GM21526 (cell line): ENCODE measurements around the gene ARL3.

ENCODE experiments used
- ATAC-seq: cut with Tn5 transposase; IDR thresholded peaks from one replicate; pipeline ENCODE4 v1.9.1; 2021; ENCODE audit warnings: moderate library complexity; ENCODE audit not compliant: unreplicated experiment, low FRiP score

Gene ARL3

DNA sequence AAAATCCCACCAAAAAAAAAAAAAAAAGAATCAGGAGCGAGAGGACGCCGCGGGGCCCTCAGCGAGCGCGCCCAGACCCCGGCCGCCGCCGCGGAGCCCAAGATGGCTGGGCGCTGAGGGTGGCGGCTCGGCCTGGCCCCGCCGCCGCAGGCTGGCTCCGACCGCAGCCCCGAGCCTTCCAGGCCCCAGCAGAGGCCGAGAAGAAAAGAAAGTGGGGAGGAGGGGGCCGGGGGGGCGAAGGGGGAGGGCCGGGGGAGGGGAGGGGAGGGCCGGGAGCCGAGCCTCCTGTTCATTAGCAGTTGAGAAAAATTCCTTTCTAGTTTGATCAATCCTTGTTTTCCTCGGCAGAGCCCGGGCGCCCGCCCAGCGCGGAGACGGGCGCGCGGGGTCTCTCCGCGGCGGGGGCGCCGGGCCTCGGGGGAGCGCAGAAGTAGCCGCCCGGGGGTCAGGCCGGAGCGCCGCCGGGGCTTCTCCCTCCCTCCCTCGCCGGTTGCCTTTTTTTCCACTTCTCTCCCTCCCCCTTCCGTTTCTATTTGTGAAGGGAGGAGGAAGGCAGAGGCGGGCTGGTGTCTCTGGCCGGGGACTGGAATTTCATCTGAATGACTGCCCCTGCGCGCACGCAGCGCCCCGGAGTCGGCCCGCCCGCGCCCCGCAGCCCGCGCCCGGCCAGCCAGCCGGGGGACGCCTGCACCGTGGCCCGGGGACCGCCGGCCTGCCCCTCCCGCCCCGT lies 70.7 kb downstream of the ARL3 start:
- ATAC-seq, result no peak

DNA sequence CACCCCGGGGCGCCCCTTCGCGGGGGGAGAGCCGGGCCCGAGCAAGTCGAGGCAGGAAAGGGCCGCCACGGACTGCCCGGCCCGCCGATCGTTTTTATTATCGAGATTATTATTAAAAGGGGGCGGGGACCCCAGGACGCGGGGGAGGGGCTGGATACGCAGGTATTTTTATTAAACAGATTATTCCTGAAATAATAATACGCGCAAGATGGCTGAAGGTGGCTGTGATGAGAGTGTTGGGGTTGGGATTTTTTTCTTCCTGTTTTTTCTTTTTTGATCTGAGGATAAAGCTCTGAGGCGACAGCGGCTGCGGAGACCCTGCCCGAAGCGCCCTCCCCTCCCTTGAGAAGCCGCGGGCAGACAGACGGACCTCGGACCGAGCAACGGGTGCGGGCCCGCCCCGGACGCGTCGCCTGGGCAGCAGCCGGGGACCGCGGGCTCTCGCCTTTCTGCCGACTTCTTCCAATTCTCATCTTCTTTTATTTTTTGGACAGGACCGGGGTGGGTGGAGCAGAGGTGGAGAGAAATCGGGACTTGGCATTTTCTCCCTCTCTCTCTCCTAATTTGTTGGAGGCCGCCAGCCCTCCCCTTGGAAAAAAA lies 71.4 kb downstream of the ARL3 start:
- ATAC-seq, result no peak

DNA sequence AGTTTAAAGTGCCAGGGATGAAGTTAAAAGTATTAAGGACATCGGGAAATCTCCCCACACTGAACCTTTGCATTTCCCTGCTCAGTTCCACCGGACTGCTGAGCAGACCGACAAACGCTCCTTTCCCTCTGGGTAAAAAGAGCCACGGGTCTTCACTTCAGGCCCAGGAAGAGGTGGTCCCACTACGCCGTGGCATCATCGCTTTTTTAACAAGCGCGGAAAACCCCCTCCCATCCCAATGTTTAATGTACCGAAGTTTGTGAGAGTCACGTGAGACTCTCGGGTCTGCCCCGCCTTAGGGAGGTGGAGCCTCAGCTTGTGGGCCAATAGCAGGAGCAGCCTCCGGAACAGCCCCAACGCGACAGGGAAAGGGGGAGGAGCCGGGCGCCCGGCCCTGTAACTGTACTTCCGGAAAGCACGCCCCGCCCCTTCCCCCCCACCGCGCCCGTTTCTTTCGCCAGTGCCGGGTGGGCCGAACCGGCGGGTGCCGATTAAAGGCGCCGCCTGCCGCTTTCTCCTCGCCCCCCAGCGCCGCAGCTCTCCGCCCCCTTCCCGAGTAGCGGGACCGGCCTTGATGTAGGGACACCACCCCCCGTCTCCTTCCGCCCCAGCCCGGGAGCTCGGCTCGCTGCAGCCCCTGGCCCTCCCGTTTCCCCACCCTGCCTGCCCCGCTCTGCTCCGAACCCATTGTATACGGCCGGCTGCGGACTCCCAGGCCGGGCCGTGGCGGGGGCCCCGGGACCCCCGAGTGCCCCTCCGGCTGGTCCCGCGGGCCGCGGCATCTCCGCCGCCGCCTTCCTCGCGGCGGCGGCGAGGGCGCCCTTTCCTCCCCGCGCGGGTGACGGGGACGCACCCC lies 72.1 kb downstream of the ARL3 start:
- ATAC-seq, result peak; percentile 45

DNA sequence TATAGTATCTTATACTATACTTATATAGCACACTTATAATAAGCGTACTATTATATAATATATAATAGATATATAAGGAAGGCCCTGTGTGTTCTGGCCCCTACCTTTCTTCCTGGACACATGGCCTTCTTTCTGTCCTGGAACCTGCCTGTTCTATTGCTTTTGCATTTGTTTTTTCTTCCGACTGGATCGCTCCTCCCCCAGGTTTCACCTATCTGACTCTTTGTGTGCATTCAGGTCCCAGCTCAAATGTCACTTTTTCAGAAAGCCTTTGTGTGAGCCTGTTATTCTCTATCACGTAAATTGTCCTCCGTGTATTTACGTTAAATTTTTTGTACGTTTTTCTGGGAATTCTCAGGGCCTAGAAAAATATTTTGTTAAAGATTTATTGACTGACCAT lies 72.8 kb downstream of the ARL3 start:
- ATAC-seq, result no peak

DNA sequence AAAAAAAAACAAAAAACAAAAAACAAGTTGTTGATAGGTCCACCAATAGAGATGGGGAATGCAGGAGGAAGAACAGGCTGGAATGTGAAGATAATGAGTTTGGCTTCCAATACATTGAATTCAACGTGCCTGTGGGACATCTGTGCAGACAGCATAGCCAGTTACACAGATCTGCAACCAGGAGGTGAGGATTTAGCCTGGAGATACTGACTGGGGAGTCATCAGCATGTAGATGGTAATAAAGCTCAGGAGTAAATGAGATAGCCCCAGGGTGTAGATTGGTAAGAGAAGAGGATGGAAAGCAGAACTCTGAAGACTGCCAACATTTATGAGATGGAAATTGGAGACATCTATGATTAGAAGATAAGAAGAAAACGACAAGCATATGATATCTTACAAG lies 74.7 kb downstream of the ARL3 start:
- no peak for ATAC-seq

DNA sequence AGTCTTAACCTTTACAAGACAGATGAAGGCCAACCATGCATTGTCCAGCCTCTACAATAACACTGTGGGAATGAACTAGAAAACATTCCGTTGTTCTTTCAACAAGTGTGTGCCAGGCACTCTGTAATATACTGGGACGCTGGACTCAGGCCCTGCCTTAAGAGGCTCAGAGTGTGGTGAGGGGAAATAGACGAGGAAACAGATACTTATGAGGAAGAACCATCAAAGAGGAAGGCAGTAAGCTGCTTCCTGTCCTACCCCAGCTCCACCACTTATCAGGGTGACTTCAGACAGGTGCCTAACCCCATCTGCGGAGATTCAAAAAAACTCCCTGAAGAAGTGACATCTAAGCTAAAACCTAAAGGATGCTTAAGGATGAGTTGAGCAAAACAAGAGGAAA lies 78.8 kb downstream of the ARL3 start:
- ATAC-seq, result no peak

DNA sequence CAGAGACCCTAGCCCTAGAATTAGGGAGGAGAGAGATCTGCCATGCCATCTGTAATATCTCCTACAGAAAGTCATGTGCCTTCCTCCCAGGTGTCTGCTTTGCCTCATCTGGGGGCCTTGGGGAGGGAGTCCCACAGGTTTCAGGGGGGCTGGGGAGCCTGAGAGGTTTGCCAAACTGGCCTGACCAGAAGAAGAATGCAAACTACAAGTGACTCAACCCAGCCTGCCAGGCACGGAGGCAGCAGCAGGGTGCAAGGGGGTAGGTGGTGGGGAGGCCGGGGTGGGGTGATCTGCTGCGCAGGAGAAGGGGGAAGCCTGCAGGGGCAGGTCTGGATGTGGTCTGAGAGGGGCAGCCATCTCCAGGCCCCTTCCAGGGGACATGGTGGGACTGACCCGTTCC lies 79.5 kb downstream of the ARL3 start:
- no peak for ATAC-seq

DNA sequence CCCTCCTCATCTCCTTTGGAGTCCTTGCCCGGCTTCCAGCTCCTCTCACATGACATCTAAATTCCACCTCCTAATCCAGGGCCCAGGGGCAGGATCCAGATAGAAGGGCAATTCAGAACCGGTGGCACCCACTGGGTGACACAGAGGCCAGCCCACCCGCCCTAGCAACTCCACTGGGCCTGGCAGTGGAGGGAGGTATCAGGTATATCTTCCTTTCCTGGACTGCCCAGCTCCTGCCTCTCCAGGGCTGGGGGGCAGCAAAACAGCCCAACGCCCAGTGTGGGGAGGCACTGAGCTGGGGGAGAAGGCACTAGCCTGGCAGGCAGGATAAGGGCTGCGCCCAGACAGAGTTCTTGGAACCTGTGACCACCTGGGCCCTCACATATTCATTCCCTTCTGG lies 80.3 kb downstream of the ARL3 start:
- ATAC-seq, result no peak

DNA sequence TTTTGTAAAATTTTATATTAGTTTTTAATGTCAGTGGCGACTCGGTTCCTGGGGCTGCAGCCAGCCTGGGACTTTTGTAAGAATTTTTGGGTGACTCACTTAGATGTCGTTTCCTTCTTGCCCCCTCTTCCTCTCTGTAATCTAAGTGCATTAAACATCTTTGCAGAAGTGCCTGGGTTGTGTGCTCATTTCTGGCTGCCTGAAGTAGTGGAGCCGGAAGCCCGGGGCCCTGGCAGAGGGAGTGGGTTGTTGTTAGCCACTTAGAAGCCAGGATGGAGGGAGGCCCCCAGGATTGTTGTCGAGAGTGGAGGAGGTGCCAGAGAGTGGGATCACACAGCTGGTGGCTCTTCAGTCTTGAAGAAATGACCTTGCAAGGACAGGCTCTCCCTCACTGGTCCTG lies 80.9 kb downstream of the ARL3 start:
- no peak for ATAC-seq

DNA sequence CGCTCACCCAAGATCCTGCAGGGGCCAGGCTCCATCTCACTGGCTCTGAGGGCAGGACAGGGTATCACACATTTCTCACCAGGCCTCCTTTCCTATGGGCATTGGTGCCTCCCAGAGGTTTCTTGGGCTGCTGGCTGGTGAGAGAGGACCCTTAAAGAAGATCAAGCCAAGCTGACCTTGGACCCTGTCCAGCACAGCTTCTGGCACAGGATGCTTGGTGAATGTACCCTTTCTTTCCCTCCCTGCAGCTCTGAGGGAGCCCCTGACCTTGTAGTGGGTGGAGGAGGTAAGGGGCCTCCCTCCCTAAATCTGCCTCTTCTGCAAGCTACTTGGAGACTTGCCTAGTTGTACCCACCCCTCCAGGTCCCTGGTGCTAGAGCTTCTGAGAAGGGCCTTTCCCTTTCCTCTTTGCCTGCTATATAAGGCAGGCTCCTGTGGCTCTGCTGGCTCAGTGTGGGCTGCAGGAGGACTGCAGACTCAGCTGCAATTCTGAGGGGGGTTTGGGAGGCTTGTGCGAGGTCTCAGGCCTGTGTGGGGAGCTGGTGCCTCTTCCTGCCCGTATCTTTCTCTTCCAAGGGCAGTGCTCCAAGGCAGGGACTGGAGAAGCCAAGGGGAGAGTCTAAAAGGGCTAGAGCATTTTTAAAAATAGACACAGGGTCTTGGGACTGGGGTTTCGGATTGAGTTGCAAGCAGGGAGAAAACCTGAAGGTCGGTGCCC lies 81.6 kb downstream of the ARL3 start:
- ATAC-seq, result no peak

DNA sequence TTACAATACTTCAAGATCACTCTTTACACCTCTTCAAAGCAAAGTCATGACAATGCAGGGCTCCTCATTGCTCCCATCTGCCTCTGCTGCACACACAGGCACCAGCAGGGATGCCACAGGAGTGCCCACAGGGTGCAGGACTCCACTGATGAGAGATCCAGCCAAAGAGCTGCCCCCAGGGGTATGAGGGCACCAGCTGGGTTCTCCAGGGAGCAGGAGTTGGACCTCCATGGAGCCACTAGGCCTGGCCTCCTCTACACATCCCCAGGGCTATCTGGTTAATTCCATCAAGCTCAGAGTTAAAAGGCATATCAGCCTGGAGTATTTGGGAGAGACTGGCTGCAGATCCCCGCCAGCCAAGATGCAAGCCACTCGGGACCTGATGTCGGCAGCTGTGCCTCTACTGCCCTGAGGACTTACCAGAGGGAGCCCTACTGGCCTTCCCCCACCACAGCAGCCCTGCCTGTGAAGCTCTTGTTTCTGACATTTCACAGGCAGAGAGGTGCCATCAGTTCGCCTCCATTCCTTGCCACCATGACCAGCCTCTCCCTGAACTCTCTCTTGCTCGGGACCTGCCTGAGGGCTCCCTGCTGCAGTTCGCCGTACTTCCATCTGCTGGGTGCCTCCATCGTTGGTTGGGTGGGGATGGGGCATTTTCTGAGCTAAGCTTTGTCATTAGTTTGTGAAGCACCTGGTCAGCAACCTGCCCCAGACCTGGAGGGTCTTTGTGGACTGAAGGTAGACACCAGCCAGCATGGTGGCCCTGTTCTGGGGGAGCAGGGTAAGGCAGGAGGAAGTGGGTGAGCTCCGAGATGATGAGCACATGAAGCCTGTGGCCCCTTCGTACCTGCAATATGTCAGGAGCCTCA lies 82.4 kb downstream of the ARL3 start:
- ATAC-seq, result no peak

DNA sequence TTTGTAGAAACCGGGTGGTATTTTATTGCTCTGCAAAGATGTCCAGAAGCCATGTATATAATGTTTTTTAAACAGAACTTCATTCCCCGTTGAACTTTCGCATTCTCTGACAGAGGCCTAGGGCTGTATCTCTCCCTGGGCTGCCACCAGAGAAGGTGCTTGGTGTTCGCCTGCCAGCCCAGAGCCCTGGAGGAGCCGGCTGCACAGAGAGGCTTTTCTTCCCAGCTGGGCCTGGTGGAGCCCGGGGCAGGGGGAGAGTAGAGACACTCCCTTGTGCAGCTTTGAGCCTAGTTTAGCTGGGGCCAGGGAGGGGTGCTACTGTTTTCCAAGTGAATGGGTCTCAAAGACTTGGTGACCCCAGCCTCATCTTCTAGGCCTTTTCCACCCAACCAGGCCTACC lies 83.5 kb downstream of the ARL3 start:
- no peak for ATAC-seq

DNA sequence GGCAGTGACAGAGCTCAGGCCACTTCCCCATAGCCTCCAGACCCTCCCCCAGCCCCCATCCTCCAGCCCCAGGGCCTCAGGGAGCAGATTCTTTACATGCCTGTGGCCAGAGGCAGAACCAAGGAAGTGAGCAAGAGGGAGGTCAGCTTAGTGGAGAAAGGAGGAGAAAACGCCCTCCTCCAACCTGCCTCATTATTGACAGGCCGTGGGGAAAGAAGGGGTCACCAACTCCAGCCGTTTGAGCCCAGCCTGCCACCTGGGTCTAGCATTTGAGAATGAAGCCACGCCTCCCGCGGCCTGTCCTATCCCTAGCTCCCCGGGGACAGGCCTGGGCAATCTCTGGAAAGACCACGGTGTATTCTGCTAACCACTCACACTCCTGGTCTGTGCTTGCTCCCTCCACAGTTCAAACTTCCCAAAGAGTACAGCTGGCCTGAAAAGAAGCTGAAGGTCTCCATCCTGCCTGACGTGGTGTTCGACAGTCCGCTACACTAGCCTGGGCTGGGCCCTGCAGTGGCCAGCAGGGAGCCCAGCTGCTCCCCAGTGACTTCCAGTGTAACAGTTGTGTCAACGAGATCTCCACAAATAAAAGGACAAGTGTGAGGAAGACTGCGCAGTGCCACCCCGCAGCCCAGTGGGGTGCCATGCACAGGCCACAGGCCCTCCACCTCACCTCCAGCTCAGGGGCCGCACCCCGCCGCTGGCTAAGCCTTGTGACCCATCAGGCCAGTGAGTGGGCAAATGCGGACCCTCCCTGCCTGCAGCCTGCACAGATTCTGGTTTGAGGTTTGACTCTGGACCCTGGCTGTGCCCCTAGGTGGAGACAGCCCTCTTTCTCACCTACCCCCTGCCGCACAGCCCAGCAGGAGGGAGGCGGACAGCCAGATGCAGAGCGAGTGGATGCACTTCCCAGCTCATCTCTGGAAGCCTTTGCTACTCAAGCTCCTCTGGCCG lies 84.3 kb downstream of the ARL3 start:
- no peak for ATAC-seq

DNA sequence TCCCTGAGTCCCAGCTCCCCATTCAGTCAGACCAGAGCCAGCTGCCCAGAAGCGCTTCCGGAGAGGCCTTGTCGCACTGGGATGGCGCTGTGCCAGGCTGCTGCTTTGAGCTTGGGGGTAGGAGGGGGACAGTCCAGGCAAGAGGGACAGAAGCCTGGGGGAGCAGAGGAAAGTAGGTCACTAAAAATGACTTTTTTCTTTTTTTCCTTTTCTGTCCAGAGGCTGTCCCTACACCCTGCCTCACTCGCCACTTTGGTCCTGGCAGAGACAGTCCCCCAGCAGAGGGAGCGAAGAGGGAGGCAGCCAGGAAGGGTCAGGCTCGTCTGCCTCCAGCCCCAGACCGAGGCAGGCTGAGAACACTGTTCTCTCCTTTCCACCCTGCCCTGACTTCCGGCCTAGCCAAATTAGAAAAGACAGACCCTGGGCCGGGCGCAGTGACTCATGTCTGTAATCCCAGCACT lies 85.7 kb downstream of the ARL3 start:
- ATAC-seq, result no peak

DNA sequence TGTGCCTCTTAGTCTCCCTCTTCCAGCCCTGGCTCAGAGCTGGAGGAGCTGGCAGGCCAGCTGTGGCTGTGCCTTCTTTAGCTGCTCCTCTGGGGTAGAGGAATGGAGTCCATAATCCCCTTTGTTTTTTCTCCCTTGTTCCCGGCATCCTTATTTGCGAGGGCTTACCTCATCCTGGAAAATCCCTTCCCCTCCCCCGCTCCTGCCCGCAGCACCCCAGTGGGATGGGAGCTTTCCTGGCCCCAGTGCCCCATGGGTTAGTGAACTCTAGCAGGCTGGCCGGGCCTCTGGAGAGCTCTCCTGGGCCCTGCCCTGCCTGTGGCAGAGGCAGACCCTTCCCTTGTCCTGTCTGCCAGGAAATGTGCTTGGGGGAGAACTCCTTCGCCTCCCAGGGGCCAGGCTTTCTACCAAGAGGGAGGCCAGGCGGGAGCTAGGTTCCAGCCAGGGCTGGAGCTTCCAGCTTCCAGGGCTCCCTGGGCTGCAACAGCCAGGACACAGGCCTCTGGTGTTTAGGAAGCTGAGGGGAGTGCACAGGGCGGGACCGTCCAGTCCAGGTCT lies 86.4 kb downstream of the ARL3 start:
- ATAC-seq, result no peak

DNA sequence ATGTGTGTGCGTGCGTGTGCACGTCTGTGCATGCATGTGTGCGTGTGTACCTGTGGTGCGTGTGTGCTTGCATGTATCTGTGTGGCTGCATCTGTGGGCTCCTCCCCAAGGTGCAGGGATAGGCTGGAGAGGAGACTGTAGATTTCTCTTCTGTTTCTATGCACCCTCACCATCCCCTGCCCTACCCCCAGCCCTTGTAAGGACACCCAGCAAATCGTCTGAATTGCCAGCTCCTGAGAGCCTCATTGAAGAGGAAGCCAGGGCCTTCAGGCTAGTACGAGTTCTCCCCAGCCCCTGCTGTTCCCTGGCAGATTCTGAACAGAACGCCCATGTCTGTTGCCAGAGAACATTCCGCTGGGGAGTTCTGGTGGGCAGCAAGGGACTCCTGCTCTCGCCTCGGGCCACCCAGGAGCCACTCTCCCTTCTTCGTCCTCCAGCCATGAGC lies 86.9 kb downstream of the ARL3 start:
- no peak for ATAC-seq

DNA sequence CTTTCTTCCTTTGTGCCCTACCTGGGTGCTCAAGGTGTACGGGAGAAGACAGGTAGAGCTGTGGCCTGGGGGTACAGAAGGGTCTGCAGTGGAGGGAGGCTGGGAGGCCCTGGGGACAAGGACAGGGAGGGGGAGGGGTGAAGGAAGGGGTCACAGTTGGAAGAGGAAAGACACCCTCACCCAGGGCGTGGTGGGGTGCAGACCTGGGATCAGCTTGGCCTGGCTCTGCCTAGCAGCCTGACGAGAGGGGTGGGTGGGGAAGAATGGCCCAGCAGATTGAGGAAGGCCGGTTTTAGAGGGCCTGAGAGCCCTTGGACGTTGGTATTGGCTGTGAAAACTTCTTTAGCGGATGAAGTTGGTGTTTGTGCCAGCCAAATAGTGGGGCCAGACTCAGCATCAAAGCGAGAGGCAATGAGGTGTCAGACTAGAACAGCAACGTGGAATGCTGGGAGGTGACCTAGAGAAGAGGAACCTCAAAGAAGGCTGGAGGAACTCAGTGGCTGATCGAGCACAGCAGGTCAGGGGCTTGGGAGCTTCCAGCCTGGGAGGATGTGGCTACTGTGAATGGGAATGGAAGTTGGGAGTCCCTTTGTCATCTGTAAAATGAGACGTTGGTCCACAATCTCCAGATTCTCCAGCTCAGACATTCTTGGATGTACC lies 88.0 kb downstream of the ARL3 start:
- ATAC-seq, result no peak
